ENCODE results near the gene MCFD2.

MCFD2 gene

GRCh38 chr2:46915281-46915810 lies at the start of gene MCFD2:
TSS of gene MCFD2 (minus strand) at chr2:46915806. CDS start at chr2:46909171, 6,635 bp downstream.
- no peak for TF ChIP-seq CTCF (IDR thresholded peaks at IDR 0.05; ENCODE audit: low read depth, low read length)
- DNase-seq (ENCODE audit: extremely low read depth, low read depth) = no peak

GRCh38 chr2:46964835-46965560 lies 49.4 kb upstream of the MCFD2 start:
- DNase-seq (ENCODE audit: extremely low read depth, low read depth) = no peak
- no peak for TF ChIP-seq CTCF (IDR thresholded peaks at IDR 0.05; ENCODE audit: low read depth, low read length)

GRCh38 chr2:46963941-46964673 lies 48.5 kb upstream of the MCFD2 start:
- TF ChIP-seq CTCF (IDR thresholded peaks at IDR 0.05; ENCODE audit: low read depth, low read length) = no peak
- DNase-seq (ENCODE audit: extremely low read depth, low read depth) = no peak

- TF ChIP-seq CTCF (IDR thresholded peaks at IDR 0.05; ENCODE audit: low read depth, low read length) = no peak
- no peak for DNase-seq (ENCODE audit: extremely low read depth, low read depth)
Measured at GRCh38 chr2:46963210-46963609, 47.6 kb upstream of the MCFD2 start.

GRCh38 chr2:46962751-46963150 lies 47.1 kb upstream of the MCFD2 start:
- no peak for DNase-seq (ENCODE audit: extremely low read depth, low read depth)
- TF ChIP-seq CTCF (IDR thresholded peaks at IDR 0.05; ENCODE audit: low read depth, low read length) = no peak

- TF ChIP-seq CTCF (IDR thresholded peaks at IDR 0.05; ENCODE audit: low read depth, low read length) = no peak
- no peak for DNase-seq (ENCODE audit: extremely low read depth, low read depth)
Measured at GRCh38 chr2:46960618-46961017, 45.0 kb upstream of the MCFD2 start.

GRCh38 chr2:46958431-46959017 lies 42.9 kb upstream of the MCFD2 start:
- no peak for TF ChIP-seq CTCF (IDR thresholded peaks at IDR 0.05; ENCODE audit: low read depth, low read length)
- DNase-seq (ENCODE audit: extremely low read depth, low read depth) = no peak

All from AG09319 (cell line).